GM19395 (cell line): ENCODE data around the gene CAMTA2.

ENCODE experiments used
- ATAC-seq: cut with Tn5 transposase; IDR thresholded peaks from one replicate; pipeline ENCODE4 v1.9.1; 2021; ENCODE audit warnings: mild to moderate bottlenecking, moderate library complexity; ENCODE audit not compliant: unreplicated experiment

The CAMTA2 gene

GRCh38 chr17:4947411-4948165 is 39.9 kb downstream of the CAMTA2 start:
- no peak for ATAC-seq

GRCh38 chr17:4947010-4947410 is 40.5 kb downstream of the CAMTA2 start:
- no peak for ATAC-seq

GRCh38 chr17:4946312-4946976 is 41.0 kb downstream of the CAMTA2 start:
- ATAC-seq, result no peak

GRCh38 chr17:4945944-4946280 is 41.6 kb downstream of the CAMTA2 start:
- ATAC-seq, result no peak

GRCh38 chr17:4945176-4945943 is 42.1 kb downstream of the CAMTA2 start:
- ATAC-seq, result no peak

- no peak for ATAC-seq
Measured at GRCh38 chr17:4944554-4945175, 42.8 kb downstream of the CAMTA2 start.

- no peak for ATAC-seq
Measured at GRCh38 chr17:4944163-4944553, 43.3 kb downstream of the CAMTA2 start.

- ATAC-seq, result no peak
Measured at GRCh38 chr17:4942760-4943508, 44.5 kb downstream of the CAMTA2 start.

- no peak for ATAC-seq
Measured at GRCh38 chr17:4941319-4941610, 46.2 kb downstream of the CAMTA2 start.

- ATAC-seq, result no peak
Measured at GRCh38 chr17:4940555-4941318, 46.7 kb downstream of the CAMTA2 start.

- ATAC-seq, result peak; percentile 75
Measured at GRCh38 chr17:4939796-4940554, 47.5 kb downstream of the CAMTA2 start, which contains the start of the genes RNF167 and SLC25A11. TSS of gene RNF167 (plus strand) at chr17:4940268. CDS start at chr17:4940910, 642 bp downstream. TSS of gene SLC25A11 (minus strand) at chr17:4940046. CDS start at chr17:4939910, 136 bp downstream.

- peak; percentile 8 for ATAC-seq
Measured at GRCh38 chr17:4939546-4939795, 48.0 kb downstream of the CAMTA2 start.

GRCh38 chr17:4938688-4939545 is 48.6 kb downstream of the CAMTA2 start:
- no peak for ATAC-seq

- ATAC-seq, result no peak
Measured at GRCh38 chr17:4938069-4938491, 49.4 kb downstream of the CAMTA2 start.

- ATAC-seq, result no peak
Measured at GRCh38 chr17:4937553-4937952, 49.9 kb downstream of the CAMTA2 start.

GRCh38 chr17:4936436-4936835 is 51.0 kb downstream of the CAMTA2 start:
- no peak for ATAC-seq

- no peak for ATAC-seq
Measured at GRCh38 chr17:4935650-4936049, 51.8 kb downstream of the CAMTA2 start.

GRCh38 chr17:4934173-4934979 is 53.1 kb downstream of the CAMTA2 start:
- ATAC-seq, result no peak
